HEK293 (cell line): ENCODE measurements around the gene WSB2.

ENCODE experiments used
- YY1 ChIP-seq: fragments of 450-650 bp; formaldehyde crosslinking; IDR thresholded peaks from 2 replicates; pipeline ENCODE4 v1.5.1; 2018; ENCODE audit warnings: missing biosample characterization, missing genetic modification characterization
- ZNF155 ChIP-seq: fragments of 450-650 bp; formaldehyde crosslinking; IDR thresholded peaks from 2 replicates; pipeline ENCODE4 v1.5.1; 2016; ENCODE audit warnings: missing biosample characterization, missing genetic modification characterization
- ZNF664 ChIP-seq: fragments of 450-650 bp; formaldehyde crosslinking; IDR thresholded peaks from 2 replicates; pipeline ENCODE4 v1.5.1; 2016; ENCODE audit warnings: missing biosample characterization, missing genetic modification characterization
- ZNF707 ChIP-seq: fragments of 450-650 bp; formaldehyde crosslinking; IDR thresholded peaks from 2 replicates; pipeline ENCODE4 v1.5.1; 2016; ENCODE audit warnings: missing biosample characterization, missing genetic modification characterization
- TF ChIP-seq, protein P1 (sequence below): IDR thresholded peaks from 2 replicates; pipeline ENCODE4 v1.6.1; 2011; ENCODE audit warnings: mild to moderate bottlenecking, low read depth, low read length, borderline replicate concordance
- TF ChIP-seq, protein P2 (sequence below): fragments of 450-650 bp; formaldehyde crosslinking; IDR thresholded peaks from 2 replicates; pipeline ENCODE4 v1.5.1; 2016; ENCODE audit warnings: missing biosample characterization, missing genetic modification characterization

DNA sequence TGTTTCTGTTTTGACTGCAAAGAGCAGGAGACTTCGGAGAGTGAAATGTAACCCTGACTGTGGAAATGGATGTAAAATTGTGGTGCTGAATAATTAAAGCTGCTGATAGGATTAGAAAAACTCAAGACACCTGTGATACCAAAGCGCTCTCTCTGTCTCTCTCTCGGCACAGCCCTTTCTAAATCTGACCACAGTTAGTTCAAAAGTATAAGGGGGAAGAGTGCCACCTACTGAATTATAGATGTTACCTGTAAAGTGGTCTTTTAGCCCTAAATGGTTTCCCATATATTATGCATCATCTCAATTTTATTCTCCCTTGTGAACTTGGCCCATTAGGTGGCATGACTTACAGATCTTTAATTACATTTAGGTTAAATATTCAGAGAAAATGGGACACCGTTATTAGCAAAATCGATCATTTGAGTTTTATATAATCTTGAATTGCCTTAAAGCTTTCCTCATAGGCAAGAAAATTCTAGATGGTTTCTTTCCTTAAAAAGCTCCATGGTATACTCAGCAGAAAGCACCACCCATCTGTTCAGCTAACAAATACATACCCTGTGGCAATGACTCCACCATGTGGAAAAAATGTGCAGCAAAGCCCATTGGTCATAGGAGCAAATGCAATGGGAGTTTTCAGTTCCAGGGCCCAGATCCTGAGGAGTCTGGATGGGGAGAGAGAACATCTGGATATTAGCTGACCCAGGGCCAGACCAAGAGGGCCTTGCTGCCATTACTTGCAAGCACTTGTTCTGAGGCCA is 26.4 kb downstream of the WSB2 start:
- TF ChIP-seq, protein P1, sequence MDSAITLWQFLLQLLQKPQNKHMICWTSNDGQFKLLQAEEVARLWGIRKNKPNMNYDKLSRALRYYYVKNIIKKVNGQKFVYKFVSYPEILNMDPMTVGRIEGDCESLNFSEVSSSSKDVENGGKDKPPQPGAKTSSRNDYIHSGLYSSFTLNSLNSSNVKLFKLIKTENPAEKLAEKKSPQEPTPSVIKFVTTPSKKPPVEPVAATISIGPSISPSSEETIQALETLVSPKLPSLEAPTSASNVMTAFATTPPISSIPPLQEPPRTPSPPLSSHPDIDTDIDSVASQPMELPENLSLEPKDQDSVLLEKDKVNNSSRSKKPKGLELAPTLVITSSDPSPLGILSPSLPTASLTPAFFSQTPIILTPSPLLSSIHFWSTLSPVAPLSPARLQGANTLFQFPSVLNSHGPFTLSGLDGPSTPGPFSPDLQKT, result no peak
- TF ChIP-seq ZNF155 (tag by site-specific recombination) (no peak), YY1 (tag by site-specific recombination) (no peak), ZNF664 (tag by site-specific recombination) (no peak), ZNF707 (no peak)
- TF ChIP-seq, protein P2, sequence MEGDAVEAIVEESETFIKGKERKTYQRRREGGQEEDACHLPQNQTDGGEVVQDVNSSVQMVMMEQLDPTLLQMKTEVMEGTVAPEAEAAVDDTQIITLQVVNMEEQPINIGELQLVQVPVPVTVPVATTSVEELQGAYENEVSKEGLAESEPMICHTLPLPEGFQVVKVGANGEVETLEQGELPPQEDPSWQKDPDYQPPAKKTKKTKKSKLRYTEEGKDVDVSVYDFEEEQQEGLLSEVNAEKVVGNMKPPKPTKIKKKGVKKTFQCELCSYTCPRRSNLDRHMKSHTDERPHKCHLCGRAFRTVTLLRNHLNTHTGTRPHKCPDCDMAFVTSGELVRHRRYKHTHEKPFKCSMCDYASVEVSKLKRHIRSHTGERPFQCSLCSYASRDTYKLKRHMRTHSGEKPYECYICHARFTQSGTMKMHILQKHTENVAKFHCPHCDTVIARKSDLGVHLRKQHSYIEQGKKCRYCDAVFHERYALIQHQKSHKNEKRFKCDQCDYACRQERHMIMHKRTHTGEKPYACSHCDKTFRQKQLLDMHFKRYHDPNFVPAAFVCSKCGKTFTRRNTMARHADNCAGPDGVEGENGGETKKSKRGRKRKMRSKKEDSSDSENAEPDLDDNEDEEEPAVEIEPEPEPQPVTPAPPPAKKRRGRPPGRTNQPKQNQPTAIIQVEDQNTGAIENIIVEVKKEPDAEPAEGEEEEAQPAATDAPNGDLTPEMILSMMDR (tag by site-specific recombination), result no peak
